ENCODE measurements around the gene MTUS2. TPM values are rescaled to one million over a fixed set of nuclear protein-coding genes. Genes with fewer than 3 reads are reported as not detected.

MTUS2 gene
- polyA plus RNA-seq, 4 donors: 0.72 to 0.96 (median 0.87) TPM

- DNase-seq (ENCODE audit: low read depth in 4 of 4, low spot score in 2 of 4): no peak
Observed at GRCh38 chr13:29021311-29021710, 201.2 kb downstream of the MTUS2 start.

DNA sequence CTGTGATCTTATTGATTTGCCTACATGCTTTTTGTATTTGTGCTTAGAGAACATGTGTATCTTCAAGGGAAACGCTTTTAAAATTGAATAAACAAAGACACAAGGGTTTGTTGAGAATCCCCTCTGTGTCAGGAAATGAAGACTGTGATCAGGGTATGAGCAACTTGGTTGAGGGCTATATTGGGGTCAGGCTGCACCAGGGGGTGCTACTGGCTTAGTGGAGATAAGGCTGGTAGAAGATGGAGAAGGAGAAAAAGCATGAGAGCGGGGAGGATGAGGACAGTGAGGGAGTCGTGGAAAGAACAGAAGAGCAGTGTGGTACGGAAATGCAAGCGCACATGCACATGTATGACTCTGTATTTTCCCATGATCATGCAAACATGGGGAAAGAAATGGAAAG, 201.6 kb downstream of the MTUS2 start:
- no peak for DNase-seq (ENCODE audit: low read depth in 4 of 4, low spot score in 2 of 4)

DNA sequence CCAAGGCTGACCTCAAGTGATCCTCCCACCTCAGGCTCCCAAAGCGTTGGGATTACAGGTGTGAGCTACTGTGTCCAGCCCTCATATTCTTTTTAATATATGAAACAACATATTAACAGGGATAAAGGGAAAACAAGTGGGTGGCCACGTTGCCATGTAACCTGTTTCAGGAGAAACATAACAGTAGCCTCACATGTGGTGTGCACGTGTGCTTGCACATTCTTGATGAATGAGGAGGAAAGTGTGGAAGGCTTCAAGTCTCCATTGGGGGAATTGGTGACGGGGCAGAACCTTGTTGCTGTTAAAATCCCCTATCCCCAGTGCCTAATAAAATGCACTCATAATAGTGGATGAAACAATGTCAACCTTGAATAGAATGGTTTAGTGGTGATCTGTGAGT, 202.3 kb downstream of the MTUS2 start:
- no peak for DNase-seq (ENCODE audit: low read depth in 4 of 4, low spot score in 2 of 4)

GRCh38 chr13:29022968-29023367, 202.8 kb downstream of the MTUS2 start:
- DNase-seq (ENCODE audit: low read depth in 4 of 4, low spot score in 2 of 4): no peak

GRCh38 chr13:29024783-29025182, 204.6 kb downstream of the MTUS2 start:
- DNase-seq (ENCODE audit: low read depth in 4 of 4, low spot score in 2 of 4): no peak

- DNase-seq (ENCODE audit: low read depth in 4 of 4, low spot score in 2 of 4): no peak
Observed at GRCh38 chr13:29028868-29029267, 208.7 kb downstream of the MTUS2 start.

- DNase-seq (ENCODE audit: low read depth in 4 of 4, low spot score in 2 of 4): no peak
Observed at GRCh38 chr13:29038700-29039099, 218.6 kb downstream of the MTUS2 start.

- DNase-seq (ENCODE audit: low read depth in 4 of 4, low spot score in 2 of 4): no peak
Observed at GRCh38 chr13:29039212-29039611, 219.1 kb downstream of the MTUS2 start.

- DNase-seq (ENCODE audit: low read depth in 4 of 4, low spot score in 2 of 4): no peak
Observed at GRCh38 chr13:29046588-29046987, 226.4 kb downstream of the MTUS2 start.

DNA sequence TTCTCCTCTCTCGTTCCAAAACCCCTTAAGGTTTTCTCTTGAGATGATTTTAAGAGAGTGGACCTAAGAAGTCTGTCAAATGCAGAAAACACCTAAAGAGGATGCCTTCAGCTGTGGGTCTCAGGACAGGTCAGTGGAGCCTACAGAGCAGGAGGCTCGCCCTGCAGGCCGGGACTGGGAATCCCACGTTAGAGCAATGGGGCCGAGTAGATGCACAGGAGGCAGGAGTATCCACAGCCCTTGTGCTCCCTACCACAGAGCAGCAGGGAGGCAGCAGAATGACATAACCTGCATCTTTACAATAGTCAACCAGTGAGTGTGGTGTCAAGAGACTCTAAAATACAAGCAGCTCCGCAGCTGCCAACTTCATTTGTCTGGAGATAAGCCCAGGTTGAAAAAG, 229.4 kb downstream of the MTUS2 start:
- no peak for DNase-seq (ENCODE audit: low read depth in 4 of 4, low spot score in 2 of 4)

DNA sequence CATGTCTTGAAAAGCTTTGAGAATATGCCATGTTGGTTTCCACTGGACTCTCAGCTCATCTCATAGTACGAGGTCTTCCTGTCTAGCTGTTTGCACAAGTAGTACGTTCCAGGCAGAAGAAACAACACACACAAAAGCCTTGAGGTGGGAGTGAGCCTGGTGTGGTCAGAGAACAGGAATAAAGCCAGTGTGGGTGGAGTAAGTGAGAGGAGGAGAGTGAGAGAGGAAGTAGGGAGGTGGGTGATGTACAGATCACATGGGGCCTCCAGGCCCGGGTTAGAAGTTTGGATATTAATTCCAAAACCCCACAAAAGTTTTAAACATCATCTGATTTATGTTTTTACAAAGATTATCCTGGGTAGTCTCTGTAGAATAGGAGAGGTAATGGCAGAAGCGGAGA, 230.6 kb downstream of the MTUS2 start:
- DNase-seq (ENCODE audit: low read depth in 4 of 4, low spot score in 2 of 4): no peak

DNA sequence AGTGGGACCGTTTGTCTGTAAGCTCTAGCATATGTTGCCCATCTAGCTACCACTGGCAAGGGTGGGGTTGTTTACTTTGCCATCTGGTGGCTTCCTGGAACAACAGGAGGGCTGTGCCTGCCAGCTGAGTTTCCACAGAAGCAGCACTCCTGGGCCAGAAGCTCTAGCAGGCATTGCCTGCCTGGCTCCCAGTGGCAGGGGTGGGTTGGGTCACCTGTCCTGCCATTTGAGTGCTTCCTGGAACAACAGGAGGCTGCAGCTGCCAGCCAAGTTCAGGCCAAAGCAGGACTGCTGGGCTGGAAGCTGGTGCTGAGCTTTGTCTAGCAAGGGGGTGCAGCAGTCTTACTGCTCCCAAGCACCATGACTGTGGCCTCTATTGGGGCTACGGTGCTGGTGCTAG, 239.7 kb downstream of the MTUS2 start:
- DNase-seq (ENCODE audit: low read depth in 4 of 4, low spot score in 2 of 4): no peak

DNA sequence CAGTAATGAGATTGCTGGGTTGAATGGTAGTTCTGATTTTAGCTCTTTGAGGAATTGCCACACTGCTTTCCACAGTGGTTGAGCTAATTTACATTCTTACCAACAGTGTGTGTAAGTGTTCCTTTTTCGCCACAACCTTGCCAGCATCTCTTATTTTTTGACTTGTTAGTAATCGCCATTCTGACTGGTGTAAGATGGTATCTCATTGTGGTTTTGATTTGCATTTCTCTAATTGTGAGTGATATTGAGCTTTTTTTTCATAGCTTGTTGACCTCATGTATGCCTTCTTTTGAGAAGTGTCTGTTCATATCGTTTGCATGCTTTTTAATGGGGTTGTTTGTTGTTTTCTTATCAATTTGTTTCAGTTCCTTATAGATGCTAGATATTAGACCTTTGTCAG, 245.0 kb downstream of the MTUS2 start:
- DNase-seq (ENCODE audit: low read depth in 4 of 4, low spot score in 2 of 4): no peak

- no peak for DNase-seq (ENCODE audit: low read depth in 4 of 4, low spot score in 2 of 4)
Observed at GRCh38 chr13:29067306-29067945, 247.3 kb downstream of the MTUS2 start.

GRCh38 chr13:29073755-29074154, 253.6 kb downstream of the MTUS2 start:
- DNase-seq (ENCODE audit: low read depth in 4 of 4, low spot score in 2 of 4): no peak

DNA sequence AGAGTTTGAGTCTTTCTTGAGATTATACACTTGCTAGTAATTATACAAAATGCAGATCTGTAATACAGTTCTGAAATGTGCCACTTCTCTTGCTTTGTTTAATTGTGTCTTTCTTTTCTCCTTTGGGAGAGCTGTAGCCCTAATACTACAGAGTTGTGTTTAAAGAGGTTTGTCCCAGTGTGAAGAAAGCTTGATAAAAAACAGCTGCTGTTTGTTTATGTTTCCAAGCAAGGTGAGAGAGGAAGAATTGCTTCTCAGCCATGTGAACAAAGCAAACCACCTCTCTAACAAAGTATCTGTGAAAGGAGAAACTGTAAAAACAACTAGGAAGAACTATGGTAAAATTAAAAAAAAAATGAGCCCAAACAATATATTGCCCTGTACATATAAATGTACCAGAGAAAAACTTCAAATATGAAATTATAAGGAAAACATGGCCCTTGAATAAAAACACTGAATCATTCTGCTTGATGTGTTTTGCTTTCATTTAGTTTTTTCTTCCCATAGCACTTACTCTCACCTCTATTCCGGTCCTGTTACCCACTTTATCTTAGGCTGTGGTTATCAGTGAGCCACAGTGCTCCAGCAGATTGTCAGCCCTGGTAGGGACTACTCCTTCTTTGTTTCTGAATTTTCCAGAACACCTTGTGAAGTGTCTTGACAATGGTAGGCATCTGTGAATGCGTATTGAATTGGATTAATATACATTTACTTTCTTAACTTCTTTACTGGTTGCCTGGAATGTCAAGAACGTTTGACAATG, 257.1 kb downstream of the MTUS2 start:
- DNase-seq (ENCODE audit: low read depth in 4 of 4, low spot score in 2 of 4): peak in 2 of 4 donors; percentile 8 to 12

DNA sequence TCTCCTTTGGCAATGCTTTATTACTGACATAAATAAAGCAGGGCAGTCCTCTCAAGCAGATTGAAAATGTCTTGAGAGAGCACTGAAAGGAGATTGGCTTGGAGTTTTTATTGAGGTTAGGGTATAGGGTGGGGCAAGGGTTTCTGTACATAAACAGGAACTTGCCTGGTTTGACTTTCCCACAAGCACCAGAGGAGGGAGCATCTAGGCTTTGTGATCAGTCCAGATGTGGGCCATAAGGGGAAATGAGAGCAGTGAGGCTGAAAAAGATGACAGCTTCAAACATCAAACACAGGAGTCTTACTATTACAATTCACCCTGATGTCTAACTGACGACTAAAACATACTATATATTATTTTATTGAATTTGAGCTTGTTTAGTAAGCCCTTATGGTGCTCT, 260.9 kb downstream of the MTUS2 start:
- DNase-seq (ENCODE audit: low read depth in 4 of 4, low spot score in 2 of 4): no peak

GRCh38 chr13:29081697-29082440, 261.7 kb downstream of the MTUS2 start:
- no peak for DNase-seq (ENCODE audit: low read depth in 4 of 4, low spot score in 2 of 4)

GRCh38 chr13:29099781-29100406, 279.8 kb downstream of the MTUS2 start:
- DNase-seq (ENCODE audit: low read depth in 4 of 4, low spot score in 2 of 4): no peak

- DNase-seq (ENCODE audit: low read depth in 4 of 4, low spot score in 2 of 4): no peak
Observed at GRCh38 chr13:29100758-29101157, 280.6 kb downstream of the MTUS2 start.

DNA sequence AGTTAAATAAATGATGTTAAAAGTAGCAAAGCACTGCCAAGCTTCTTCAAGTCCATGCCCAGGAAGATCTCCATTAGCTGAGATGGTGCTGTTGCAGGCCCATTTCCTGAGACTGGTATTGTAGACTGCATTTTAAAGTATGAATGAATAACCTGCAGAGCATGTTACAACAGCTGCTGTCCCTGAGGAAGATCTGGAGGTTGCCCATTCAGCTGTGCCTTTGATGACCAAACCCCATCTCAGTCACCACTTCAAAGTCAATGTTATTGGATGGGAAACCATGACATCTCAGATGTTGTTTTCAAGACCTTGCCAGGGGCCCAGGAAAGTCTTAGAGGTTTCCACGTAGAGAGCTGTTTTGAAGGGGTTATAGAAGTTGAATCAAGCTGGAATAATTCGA, 281.3 kb downstream of the MTUS2 start:
- no peak for DNase-seq (ENCODE audit: low read depth in 4 of 4, low spot score in 2 of 4)

Data from left renal cortex interstitium (tissue), 4 donors.